A204.1 (cell line): ENCODE results near the gene WDCP.
"Not testable (repeated sequence)": the region's sequence is repeated elsewhere in the genome, so short reads cannot be mapped to it uniquely, and the experiment has no call there.

ENCODE experiments used
- FAIRE-seq: peaks from 2 replicates; lab custom pipeline; 2012; peaks lifted over from hg19 to GRCh38; lab: Jason Lieb, UNC

WDCP gene

DNA sequence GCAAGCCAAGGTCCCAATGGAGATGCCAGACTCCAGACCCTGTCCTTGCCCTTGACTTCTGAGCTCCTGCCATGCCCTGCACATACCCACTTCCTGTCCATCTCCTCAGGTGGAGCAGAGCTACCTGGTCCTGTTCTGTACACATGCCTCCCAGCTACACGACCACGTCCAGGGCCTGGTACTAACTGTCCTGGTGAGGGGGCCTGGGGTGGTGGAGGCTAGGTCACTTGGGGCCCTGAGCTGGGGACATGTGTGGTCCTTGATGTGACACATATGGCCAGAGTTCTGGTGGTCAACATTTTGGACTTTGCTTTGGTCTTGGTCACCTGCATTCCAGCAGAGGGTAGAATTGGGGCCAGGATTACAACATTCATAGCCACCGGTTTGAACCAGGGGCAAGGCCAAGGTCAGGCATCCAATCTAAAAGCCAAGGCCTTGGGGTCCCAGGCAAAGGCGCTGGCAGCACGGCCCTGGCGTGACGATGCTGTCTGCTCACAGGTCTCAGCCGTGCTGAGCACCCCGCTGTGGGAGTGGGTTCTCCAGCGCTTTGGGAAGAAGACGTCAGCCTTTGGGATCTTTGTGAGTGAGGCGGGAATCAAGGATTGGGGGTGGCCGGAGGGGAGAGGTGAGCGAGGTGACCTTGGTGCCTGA, 24.7 kb downstream of the WDCP start:
- FAIRE-seq, result no peak

- FAIRE-seq, result no peak
These were observed 25.8 kb downstream of the WDCP start for GRCh38 chr2:24021122-24021998.

DNA sequence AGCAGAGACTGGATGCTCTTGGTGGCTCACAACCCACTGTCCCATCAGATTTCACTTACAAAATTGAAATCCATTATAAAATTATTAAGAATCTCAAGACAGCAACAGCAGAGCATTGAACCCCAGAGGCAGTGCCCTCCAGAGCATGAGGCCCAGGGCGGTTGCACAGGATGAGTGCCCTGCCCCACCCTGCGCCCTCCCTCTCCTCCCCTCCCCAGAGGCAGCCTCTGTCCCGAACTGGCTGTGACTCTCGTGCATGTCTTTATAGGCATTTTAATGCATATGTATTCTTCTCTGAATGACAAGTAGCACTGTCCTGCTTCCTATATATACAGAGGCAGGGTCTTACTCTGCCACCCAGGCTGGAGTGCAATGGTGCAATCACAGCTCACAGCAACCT, 26.9 kb downstream of the WDCP start:
- FAIRE-seq, result no peak

GRCh38 chr2:24019729-24020128, 27.5 kb downstream of the WDCP start:
- FAIRE-seq, result no peak

GRCh38 chr2:24018241-24018640, 28.9 kb downstream of the WDCP start:
- FAIRE-seq, result no peak

DNA sequence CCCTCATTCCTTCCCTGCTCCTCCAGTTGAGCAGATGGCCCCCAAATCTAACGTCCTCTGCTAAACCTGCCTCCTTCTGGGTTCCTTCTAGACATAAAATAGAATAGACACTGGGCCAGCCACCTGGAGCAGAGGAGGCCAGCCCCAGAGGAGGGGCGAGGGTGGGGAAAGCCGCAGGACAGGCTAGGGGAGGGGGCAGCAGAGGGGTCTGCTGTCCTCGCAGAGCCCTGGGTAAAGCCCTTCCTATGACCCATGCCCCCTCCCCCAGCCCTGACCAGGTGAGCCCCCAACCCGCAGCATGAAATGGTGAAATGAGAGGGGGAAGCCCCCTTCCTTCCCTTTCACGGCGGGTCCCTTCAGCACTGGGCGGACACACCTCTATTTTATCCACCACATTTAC, 29.5 kb downstream of the WDCP start:
- no peak for FAIRE-seq

DNA sequence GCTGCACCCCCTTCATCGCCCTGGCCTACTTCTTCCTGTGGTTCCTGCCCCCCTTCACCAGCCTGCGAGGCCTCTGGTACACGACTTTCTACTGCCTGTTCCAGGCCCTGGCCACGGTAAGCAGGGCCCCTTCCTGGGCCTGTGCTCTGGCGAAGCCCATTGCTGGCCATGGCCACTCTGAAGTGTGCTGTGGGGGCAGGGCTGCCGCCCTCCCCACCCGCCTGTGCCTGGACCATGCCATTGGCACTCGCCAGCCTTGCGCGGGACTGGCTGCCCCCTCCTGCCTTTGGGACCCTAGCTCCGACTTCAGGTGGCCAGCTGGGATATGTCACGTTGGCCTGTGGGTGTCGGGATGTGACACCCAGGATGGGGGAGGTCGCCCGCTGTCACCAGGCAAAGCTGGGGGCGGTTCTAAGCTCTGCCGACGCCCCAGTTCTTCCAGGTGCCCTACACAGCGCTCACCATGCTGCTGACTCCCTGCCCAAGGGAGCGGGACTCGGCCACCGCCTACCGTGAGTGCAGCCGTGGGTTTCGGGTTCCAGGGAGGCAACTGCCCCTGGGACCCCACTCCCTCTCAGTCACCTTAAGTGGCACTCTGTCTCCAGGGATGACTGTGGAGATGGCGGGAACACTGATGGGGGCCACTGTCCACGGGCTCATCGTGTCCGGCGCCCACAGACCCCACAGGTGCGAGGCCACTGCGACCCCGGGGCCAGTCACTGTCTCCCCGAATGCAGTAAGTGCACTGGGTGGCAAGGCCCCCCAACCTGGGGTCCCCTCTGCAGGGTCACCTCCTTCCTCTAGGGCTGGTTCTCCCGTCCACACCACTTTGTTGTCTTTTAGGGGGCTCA, 30.1 kb downstream of the WDCP start:
- no peak for FAIRE-seq

GRCh38 chr2:24016376-24016761, 30.8 kb downstream of the WDCP start:
- FAIRE-seq, result no peak

DNA sequence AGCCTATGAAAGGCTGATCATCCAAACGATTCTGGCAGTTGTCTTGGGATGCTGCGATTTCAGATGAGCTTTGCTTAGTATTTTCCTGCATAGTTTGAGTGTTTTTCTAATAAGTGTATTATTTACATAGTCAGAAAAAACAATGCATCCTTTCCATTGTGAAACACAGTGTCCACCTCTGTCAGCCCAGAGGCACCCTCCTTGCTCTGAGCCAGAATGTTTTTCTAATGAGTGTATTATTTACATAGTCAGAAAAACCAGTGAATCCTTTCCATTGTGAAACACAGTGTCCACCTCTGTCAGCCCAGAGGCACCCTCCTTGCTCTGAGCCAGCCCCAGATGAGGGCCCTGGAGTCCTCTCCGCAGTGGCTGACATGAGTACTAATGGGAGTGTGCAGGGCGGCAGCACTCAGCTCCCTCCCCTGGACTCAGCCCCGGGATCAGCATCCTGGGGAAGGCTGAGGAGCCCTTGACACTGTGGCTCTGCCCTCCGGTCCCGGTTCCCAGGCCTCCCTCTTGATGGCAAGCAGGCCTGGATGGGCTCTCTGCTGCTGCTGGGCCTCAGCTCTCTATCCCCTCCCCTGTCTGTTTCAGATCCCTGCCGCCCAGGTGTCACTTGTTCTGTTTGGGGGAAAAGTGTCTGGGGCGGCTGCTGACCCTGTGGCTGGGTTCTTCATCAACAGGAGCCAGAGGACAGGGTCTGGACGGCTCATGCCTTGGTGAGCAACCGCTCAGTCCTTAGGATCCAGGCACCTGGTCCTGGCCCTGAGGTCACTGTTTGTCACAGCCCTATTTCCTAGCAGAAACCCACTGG, 31.4 kb downstream of the WDCP start:
- FAIRE-seq, result no peak

- FAIRE-seq, result not testable (repeated sequence)
These were observed 32.3 kb downstream of the WDCP start for GRCh38 chr2:24014902-24015301.

- no peak for FAIRE-seq
These were observed 34.5 kb downstream of the WDCP start for GRCh38 chr2:24012521-24013188.

GRCh38 chr2:24011250-24012104, 35.7 kb downstream of the WDCP start:
- no peak for FAIRE-seq

GRCh38 chr2:24010477-24011249, 36.5 kb downstream of the WDCP start:
- no peak for FAIRE-seq

GRCh38 chr2:24009680-24010476, 37.3 kb downstream of the WDCP start, which contains the start of gene MFSD2B:
MFSD2B (plus strand) TSS chr2:24010085; CDS start chr2:24010097, 12 bp downstream.
- no peak for FAIRE-seq

DNA sequence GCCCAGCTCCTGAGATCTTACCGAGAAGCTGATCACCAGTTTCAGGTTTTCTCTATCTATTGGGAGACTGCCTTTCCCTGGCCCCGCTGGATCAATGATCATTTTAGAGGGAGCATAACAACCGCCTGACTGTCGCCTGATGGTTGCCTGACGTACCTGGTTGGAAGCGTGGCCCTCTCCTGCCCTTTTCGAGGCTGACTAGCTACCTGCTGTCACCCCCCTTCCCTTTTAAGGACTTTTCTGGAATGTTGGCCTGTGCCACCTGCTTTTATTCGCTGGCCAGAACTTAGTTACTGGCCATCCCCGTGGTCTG, 37.9 kb downstream of the WDCP start:
- FAIRE-seq, result no peak

- no peak for FAIRE-seq
These were observed 38.4 kb downstream of the WDCP start for GRCh38 chr2:24008672-24009366.

- FAIRE-seq, result no peak
These were observed 39.5 kb downstream of the WDCP start for GRCh38 chr2:24007693-24008092.

- FAIRE-seq, result no peak
These were observed 52.6 kb downstream of the WDCP start for GRCh38 chr2:23994567-23994966.
